AG09319 (cell line): ENCODE data around the gene NLRP1.

Experiments used
- DNase-seq: peaks from one replicate; pipeline ENCODE4 v3.0.0-alpha.2; 2010; ENCODE audit warnings: low read depth; ENCODE audit errors: extremely low read depth
- CTCF ChIP-seq: IDR thresholded peaks from 2 replicates; pipeline ENCODE4 v1.5.1; 2011; ENCODE audit warnings: low read depth, mild to moderate bottlenecking, inconsistent platforms, low read length, moderate library complexity

The NLRP1 gene

GRCh38 chr17:5467416-5467815, 116.9 kb downstream of the NLRP1 start:
- DNase-seq: no peak
- TF ChIP-seq CTCF: no peak

GRCh38 chr17:5466295-5466694, 118.0 kb downstream of the NLRP1 start:
- no peak for TF ChIP-seq CTCF
- DNase-seq: no peak

GRCh38 chr17:5464717-5465507, 119.4 kb downstream of the NLRP1 start:
- no peak for TF ChIP-seq CTCF
- DNase-seq: no peak
